NCI-H1930 (cell line): ENCODE results near the gene TMEM190.

Experiments
- DNase-seq, 2 experiments: peaks; one replicate each; lab custom pipeline; 2025; lab: John Stamatoyannopoulos, UW

The TMEM190 gene

DNA sequence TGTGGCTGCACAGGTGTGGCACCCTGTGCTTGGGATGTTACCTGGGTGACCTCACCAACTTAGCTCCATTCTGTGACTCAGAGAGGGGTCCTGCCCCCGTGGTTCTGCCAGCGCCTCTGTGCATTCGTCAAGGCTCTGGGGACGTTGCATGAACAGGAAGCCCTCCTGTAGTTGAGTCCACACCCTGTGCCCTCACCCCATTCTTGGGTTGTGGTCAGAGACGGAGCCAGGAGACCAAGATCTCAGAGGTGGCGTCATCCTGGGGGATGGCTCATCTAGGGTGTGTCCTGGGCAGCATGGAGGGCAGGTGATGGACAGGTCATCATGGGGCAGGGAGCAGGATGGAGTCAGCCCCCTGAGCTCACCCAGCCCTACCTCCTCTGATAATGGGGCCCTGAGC is 24.6 kb upstream of the TMEM190 start:
- no peak for DNase-seq

DNA sequence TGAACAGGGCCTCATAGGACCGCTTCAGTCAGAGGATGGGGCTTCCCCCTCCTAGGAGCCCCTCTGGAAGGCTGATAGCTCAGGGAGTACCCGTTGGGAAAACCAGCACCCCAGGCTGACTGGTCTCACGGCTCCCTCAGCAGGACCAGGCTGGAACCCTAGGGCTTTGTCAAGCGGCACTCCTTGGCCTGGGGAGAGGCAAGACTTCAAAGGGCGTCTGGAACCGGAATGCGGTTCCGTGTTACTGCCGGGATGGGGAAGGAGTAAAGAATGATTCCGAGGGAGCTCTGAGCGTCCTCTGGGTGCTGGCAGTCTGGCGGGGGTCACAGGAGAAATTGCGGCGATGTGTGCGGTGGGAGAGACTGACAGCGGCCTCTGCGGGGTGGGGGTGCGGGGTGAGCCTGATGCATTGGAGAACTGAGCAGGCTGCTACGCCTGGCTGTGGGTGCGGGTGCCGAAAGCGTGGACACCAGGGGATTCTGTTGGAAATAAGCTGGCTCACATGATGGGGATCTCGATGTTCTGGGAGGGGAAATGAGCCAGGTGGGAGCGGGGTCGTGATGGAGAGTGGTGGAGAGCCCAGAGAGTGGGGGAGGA is 24.0 kb upstream of the TMEM190 start:
- DNase-seq, result no peak

DNA sequence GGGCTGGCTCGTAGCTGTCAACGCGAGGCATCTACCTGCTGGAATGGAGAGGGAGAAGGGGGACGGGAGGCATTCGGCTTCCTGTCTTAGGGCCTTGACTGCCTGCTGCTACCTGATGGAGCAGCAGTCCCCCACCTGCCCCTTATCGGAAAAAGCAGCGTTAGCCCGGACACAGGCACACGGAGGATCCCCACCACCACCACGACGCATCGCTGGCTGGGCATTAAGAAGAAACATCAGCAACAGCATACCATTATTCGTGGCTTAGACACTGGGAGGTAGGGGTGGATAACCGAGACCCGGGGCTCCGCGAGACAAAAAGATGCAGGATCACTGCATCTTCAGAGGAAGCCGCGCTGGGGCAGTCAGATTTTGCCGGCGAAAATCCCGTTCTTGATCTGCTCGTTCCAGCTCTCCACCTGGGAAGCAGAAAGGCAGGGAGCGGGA is 23.2 kb upstream of the TMEM190 start:
- DNase-seq, result no peak

DNA sequence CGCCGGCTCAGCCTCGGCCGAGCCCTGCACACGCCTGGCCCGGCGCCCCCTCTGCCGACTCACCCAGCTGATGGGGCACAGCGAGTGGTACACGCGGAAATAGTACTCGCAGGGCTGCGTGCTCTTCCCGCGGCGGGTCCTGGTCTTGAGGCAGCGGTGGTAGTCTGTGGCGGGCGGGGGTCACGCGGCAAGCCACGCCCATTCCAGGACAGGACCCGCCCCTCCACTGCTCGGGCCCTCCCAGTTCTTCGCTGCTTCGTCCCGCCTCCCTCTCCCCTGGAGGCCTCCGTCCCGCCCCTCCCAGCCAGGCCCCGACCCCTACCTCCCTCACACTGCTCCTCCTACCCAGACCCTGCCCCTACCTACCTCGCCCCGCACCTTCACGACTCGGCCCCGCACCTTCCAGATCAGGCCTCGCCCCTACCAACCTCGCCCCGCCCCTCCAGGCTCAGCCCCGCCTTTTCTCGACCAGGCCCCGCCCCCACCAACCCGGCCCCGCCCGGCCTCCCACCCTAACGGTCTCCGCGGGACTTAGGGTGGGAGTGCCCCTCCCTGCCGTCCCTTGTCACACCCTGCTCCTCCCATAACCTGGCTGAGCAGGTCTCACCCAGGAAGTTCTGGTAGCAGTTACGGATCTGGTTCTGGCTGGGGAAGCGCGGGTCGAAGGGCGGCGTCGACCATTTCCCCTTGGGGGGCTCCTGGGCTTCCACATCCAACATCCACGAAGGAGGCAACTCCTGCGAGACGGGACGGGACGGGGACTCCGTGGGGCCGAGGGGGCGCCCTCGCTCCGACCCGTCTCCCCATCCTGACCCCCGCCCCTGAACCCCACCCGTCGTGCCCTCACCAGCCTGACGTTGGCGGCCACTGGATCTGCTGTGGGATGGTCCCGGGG is 22.6 kb upstream of the TMEM190 start:
- peak in 1 of 2 experiments; percentile 31 for DNase-seq

DNA sequence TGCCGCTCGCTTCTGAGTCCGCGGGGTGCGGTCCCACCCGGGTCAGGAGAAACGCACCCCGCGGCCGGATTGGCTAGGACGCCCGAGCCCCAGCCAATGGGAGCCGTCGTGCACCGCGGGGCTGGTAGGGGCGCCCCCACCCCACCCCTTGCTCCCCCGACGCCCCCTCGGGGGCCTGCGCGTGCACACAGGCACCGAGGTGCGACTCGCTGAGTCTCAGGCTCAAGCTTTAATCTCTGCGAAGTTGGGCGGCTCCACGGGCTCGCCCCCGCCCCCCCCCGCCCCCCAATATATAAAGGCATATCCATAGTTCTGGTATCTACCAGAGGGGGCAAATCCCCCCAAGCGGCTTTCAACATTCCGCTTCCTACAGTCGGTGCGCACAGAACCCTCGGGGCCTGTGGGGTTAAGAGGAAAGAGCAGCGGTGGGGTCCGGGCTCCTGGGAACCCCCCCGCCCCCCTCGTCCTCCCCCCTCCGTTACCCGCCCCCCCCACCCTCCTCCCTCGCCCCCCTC is 21.9 kb upstream of the TMEM190 start, which contains the start of gene COX6B2:
Gene COX6B2, minus strand, starts transcription at position 22 of the 515 bp plus-strand sequence. CDS start 198 bp downstream, outside the sequence.
- DNase-seq, result no peak

DNA sequence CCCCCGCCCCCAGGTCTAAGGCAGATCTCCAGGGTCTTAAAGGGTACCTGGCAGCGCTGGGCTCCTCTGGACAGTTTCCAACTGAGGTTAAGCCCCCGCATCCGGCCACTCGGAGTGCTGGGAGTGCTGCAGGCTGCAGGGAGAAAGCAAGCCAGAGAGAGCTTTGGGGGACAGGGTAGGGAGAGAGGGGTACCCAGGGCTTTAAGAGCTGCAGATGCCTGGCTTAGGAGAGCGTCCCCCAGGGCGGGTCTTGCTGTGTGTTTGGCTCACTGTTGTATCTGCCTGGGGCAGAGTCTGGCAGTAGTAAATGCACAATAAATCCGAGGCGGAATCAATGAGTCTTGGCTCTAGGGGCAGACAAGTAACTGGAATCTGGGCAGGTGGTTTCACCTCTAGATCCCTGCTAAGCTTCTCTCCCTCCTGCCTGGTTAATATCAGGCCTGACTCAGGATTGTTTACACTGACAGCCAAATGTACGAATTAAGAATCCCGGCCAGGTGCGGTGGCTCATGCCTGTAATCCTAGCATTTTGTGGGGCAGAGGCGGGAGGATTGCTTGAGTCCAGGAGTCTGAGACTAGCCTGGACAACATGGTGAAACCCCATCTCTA is 21.3 kb upstream of the TMEM190 start:
- DNase-seq, result no peak

DNA sequence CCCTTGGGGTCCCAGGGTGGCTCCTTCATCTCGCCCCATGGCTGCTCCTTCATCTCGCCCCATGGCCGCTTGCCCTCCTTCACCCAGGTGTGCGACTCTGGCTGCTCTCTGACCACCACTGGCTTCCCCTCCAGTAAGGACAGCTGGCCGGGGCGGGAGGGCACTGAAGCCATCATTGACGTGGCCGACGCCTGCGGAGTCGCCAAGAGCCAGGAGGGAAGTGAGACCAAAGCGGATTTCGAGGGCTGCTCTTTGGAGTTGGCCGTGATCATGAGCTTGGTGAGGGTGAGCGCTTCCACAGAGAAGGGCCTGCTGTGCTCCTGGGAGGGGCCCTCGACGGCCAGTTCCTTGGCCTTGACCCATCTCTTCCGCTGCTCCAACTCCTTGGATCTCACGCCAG is 18.1 kb upstream of the TMEM190 start:
- DNase-seq, result no peak

DNA sequence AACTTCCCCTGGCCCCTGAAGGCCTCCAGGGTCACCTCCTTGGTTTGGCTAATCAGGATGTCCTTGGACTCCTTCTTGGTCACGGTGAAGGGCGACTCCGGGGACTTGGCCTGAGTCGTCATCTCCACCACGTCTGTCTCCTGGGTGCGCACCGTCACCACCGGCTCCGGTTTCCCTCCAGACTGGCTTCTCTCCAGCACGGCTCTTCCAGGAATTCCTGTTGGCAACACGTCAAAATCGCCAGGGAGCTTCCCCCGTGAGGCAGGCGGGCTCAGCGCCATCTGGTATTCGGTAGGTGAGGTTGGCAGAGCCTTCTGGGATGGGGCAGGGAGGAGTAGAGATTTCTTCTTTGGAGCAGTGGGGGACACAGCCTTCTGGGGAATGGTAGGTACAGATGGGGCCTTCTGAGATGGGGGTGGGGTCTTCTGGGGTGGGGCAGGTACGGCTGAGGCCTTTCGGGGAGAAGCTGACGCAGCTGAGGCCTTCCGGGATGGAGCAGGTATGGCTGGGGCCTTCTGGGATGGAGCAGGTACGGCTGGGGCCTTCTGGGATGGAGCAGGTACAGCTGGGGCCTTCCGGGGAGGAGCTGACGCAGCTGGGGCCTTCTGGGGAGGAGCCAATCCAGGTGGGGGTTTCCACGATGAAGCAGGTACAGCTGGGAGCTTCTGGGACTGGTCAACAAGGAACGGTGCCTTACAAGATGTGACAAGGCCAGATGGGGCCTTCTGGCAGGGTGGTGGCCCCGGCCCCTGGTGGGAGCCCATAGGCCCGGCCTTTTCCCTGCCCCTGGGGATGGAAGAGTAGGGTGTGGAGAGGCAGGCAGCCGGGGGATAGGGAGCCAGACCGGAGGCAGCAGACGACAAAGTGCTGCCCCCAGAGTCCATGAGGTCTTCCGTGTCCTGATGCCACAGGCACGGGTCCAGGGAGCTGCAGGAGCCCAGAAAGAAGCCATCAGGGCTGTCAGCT is 17.4 kb upstream of the TMEM190 start:
- no peak for DNase-seq

DNA sequence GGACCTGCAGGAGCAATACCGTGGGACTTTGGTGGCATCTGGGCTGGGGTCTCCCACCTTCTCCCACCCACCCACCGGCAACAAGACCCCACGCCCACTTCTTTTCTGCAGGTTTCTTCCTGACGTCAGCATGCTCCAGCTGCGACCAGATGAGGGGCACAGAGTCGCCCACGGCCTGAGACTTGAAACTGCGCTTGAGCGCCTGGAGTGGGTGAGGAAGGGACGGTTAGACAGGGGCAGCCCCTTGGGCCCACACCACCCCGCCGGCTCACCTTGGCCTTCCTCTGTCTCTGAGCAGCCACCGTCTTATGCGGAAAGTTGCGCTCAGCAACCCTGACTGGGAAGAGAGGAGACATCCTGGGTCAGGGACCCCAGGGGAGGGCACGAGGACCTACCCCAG is 15.7 kb upstream of the TMEM190 start:
- DNase-seq, result no peak

DNA sequence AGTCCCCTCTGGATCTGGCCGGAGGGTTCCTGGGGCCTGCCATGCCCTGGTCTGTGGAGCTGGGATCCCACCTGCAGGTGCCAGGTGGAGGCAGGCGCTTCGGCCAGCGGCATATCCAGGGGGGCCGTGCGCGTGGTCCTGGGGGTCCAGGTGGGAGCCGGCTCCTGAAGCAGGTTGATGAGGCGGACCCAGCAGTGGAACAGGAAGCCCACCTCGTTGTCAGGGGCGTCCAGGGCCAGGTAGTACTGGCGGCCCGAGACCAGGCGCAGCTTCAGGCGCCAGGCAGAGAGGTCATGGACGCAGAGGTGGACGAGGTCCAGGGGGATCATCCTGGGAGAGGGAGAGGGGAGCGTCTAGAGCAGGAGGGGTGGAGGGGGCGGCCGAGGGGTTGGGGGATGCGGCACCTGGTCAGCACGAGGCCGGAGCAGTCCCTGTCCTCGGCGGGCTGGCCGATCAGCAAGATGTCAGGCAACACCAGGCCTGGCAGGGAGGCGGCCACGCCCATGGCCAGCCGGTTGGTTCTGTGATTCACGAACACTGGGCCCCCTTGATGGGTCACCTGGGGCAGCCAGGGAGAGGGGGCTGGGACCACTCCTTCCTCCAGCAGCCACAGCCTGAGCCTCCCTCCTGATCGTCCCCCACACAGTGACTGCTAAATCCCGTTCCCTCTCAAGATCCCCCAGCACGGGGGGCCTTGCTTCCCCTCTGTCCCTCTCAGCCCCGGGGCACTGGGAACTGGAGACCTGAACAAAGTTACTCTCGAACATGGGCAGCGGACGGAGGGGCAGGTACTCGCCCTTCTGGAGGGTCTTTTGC is 14.2 kb upstream of the TMEM190 start:
- no peak for DNase-seq

DNA sequence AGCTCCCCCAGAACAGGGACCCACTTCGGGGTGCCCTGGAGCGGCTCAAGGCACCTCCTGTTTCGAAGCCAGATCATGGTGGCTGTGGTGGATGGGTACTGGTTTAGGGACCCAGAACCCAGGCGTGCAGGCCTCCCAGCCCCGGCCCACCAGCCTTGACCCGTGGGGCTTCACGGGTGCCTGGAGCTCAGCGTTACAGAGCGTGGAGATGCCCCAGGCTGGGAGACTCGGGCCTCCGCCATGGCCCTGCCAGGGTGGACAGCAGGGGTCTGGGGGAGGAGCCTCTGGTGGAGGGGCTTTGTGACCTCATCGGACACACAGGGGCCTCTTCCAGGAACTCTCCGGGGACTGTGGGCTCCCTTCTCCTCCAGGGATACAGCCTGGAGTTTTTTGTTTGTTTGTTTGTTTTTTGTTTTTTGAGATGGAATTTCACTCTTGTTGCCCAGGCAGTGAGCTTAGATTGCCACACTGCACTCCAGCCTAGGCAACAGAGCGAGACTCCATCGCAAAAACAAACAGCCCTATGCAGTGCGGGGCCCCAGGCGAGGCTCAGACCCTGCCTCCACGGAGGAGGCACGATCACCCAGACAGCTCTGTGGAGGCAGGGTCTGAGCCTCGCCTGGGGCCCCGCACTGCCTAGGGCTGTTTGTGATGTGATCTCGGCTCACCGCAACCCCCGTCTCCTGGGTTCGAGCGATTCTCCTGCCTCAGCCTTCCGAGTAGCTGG is 13.5 kb upstream of the TMEM190 start, which contains the start of gene GARIN5B:
Gene GARIN5B, minus strand, starts transcription at position 271 of the 727 bp plus-strand sequence. Its CDS starts 194 bp downstream, at position 77.
- DNase-seq, result no peak

DNA sequence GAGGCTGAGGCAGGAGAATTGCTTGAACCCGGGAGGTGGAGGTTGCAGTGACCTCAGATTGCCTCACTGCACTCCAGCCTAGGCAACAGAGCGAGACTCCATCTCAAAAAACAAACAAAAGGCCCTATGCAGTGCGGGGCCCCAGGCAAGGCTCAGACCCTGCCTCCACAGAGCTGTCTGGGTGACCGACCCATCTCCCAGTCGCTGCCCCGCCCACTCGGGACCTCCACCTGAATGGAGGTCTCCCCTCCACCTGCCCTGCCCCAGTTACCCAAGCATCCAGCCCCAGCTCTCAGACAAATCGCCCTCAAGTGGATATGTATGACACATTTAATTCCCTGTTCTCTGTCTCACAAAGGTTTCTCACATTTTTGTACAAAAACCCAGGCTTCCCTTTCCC is 11.4 kb upstream of the TMEM190 start:
- DNase-seq, result no peak

DNA sequence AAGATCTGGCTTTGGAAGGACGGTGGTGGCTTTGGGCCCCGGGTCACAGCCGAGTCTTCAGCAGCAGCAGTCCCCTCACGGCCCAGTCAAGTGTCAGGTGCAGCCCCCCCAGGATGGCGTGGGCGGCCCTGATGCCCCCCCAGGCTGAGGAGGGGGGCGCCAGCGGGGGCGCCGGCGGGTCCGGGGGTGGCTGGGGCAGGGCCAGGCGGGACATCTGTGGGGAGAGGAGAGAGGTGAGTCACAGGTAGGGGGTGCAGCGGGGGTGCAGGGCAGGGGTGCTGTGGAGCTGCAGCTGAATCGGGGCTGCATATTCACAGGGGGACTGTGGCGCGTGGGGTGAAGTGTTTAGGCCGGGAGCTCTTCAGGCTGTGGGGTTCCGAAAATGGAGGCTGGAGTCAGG is 10.7 kb upstream of the TMEM190 start:
- DNase-seq, result no peak

DNA sequence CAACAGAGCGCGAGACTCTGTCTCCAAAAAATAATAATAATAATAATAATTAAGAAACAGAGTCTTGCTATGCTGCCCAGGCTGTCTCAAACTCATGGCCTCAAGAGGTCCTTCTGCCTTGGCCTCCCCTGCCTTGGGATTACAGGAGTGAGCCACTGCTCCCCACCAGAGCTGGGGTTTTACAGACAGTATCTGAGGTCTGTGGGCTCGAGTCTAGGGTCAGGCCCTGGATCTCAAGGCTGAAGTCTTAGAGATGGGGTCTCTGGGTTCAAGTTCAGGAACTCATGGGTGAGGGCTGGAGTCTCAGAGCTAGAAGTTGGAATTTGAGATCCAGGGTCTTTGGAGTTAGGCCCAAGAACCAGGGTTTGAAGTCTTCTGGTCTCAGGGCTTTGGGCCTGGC is 9.8 kb upstream of the TMEM190 start:
- no peak for DNase-seq

DNA sequence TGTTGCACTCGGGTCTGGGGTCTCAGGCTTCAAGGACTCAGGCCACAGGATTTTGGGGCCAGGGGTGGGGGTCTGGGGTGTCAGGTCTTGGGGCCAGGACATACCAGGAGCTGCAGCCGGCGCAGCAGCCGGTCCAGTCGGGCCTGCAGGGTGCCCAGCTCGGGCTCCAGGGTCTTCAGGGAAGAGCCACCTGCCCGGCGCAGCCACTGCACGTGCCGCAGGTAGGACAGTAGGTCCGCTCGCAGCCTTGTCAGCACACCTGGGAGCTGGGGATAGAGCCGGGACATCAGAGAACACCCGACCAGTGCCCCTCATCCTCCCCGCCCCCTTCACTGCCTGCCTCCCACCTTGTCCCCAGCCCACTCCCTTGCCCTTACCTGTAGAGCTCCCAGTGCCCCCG is 8.5 kb upstream of the TMEM190 start:
- DNase-seq, result no peak

DNA sequence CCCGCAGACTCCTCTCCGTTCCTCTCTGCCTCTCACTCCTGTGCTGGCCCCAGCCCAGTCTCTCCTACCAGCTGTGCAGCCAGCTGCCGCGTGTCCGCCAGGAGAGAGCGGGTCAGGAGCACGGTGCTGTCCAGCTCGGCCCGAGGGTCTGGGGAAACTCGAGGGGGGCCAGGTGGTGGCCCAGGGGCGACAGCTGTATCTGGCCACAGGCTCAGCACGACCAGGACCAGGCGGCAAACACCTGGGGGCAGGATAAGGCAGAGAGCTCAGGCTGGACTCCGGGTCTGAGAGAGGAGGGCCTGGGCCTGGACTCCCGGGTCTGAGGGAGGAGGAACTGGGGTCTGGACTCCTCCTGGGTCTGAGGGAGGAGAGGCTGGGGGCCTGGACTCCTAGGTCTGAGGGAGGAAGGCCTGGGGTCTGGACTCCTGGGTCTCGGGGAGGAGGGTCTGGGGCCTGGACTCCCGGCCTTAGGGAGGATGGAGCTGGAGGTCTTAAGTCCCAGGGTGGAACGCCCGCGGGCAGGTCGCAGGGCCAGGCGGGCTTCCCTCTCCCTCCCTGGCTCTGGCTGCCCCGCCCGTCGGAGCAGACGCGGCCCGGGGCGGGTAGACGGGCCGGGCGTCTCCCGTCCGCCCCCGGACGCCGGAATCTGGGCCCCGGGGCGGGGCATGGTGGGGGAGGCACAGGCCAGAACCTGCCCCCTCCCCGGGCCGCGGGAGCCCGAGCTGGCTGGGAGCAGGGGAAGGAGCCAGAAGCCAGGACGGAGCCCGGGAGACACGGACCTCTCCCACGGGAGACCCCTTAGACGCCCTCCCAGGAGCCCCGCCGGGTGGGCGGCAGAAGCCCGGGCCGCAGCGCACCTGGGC is 7.7 kb upstream of the TMEM190 start:
- no peak for DNase-seq

DNA sequence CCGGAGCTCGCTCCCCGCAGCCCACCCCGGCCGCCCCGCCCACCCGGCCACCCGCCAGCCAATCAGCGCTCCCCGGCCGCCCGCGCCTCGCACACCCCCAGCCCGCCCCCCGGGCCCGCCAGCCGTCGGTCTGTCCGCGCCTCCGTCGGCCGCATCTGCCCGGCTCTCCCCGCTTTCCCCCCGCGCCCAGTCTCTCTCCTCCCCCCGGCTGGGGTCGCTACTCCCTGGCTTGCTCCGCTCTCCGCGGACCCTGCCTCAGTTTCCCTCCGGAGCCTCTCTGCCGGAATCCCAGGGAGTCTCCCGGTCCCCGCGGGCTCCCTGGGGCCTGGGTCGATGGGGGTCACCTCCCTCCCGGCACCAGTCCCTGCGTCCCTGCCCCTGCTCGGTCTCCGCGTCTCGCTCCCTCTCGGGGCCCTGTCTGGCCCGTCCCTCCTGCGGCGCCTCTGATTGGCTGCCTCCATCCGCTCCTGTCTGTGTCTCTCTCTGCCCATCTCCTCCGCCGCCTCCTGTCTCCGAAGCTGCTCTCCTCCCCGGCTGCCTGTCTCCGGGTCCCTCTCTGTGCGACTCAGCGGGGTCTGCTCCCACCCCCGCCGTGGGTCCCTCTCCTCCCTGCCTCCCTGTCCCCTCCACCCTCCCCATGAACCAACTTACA is 6.8 kb upstream of the TMEM190 start:
- peak in 1 of 2 experiments; percentile 41 for DNase-seq

DNA sequence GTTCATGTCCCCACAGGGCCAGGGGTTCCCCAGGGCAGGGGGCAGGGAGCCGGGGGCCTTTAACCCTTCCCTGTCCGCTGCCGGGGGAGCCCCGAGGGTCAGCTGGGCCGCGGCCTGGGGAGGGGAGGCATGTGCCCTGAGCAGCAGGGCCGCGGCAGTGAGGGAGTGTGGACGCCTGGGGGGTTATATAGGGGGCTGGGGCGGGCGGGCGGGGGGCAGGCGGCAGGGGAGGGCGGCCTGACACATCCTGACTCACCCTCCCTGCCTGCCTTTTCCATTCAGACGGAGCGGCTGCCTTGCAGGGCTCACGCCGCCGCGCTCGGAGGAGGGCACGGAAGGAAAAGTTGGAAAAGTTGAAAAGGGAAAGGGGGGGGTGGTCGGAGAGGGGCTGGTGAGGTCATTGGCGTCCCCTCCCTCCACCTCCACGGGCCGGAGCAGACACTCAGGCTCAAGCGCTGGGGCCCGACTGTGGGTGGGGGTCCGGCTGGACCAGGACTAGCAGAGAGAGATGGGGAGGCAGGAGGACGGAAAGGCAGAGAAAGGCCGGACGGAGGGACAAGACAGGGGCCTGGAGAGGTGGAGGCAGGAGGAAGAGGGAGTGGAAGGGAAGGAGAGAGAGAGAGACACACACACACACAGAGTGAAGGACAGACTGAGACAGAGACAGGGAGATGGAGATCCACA is 6.2 kb upstream of the TMEM190 start, which contains the start of gene IL11:
Gene IL11, minus strand, starts transcription at position 159 of the 684 bp plus-strand sequence. Its CDS starts 153 bp downstream, at position 6.
- DNase-seq, result no peak
